IPS DF 6.9 (cell line): ENCODE data around the gene PCDHAC1.

Experiments
- DNase-seq: peaks from one replicate; pipeline ENCODE4 v3.0.0-alpha.2; 2013; ENCODE audit warnings: low read depth, low spot score
- H3K27ac ChIP-seq: one replicate; pipeline ENCODE4 v1.5.1; 2013; ENCODE audit warnings: low read length, control low read depth
- H3K27me3 ChIP-seq: 2 replicates; pipeline ENCODE4 v1.6.1; 2013; ENCODE audit warnings: mild to moderate bottlenecking, low read length; ENCODE audit not compliant: control insufficient read depth, insufficient read depth
- H3K36me3 ChIP-seq: 2 replicates; pipeline ENCODE4 v1.6.1; 2013; ENCODE audit warnings: low read length; ENCODE audit not compliant: control insufficient read depth, insufficient read depth
- H3K4me1 ChIP-seq: 2 replicates; pipeline ENCODE4 v1.6.1; 2013; ENCODE audit warnings: low read length; ENCODE audit not compliant: control insufficient read depth, insufficient read depth
- H3K4me3 ChIP-seq: 2 replicates; pipeline ENCODE4 v1.5.1; 2013; ENCODE audit warnings: mild to moderate bottlenecking, low read length
- H3K9me3 ChIP-seq: 2 replicates; pipeline ENCODE4 v1.6.1; 2013; ENCODE audit warnings: low read length, inconsistent platforms; ENCODE audit not compliant: control insufficient read depth, insufficient read depth
- WGBS: extraction: QIAGEN DNeasy Blood & Tissue Kit; methylation state at CpG from one replicate; pipeline ENCODE4 v1.1.7; 2013; ENCODE audit warnings: mixed read lengths, missing lambda C conversion rate; ENCODE audit not compliant: insufficient read length, insufficient coverage; 5-methylcytosine and 5-hydroxymethylcytosine counted together

The PCDHAC1 gene

GRCh38 chr5:140926443-140927227 lies 536 bp downstream of the PCDHAC1 start:
- H3K27me3 ChIP-seq = peaks cover 5% of the 10 kb centered on the region; the same call in 1 of the 2 replicates
- peak; percentile 78 for DNase-seq
- H3K36me3 ChIP-seq = no peaks in the 10 kb centered on the region
- H3K27ac ChIP-seq = no peak overlapping the region
- no CpG with 5 or more reads among the region's 74 CpGs for WGBS
- H3K4me3 ChIP-seq = peak overlapping the region; percentile 64; the same call in 1 of the 2 replicates
- H3K9me3 ChIP-seq = no peaks in the 10 kb centered on the region
- H3K4me1 ChIP-seq = peaks cover 8% of the 10 kb centered on the region

GRCh38 chr5:140927228-140927573 lies 1.1 kb downstream of the PCDHAC1 start:
- Histone ChIP-seq H3K4me1 (peaks cover 8% of the 10 kb centered on the region), H3K36me3 (no peaks in the 10 kb centered on the region), H3K27me3 (peaks cover 5% of the 10 kb centered on the region; the same call in 1 of the 2 replicates), H3K4me3 (peak overlapping the region; percentile 61; the same call in 1 of the 2 replicates), H3K27ac (no peak overlapping the region), H3K9me3 (no peaks in the 10 kb centered on the region)
- peak; percentile 25 for DNase-seq
- WGBS = no CpG with 5 or more reads among the region's 26 CpGs

- Histone ChIP-seq H3K27ac (no peak overlapping the region), H3K4me1 (no peaks in the 10 kb centered on the region)
These were observed 9.0 kb downstream of the PCDHAC1 start for GRCh38 chr5:140934964-140935606.

GRCh38 chr5:140946578-140946977 lies 20.5 kb downstream of the PCDHAC1 start:
- no peak for DNase-seq
- no peaks in the 10 kb centered on the region for H3K36me3 ChIP-seq
- no peak overlapping the region for H3K27ac ChIP-seq
- H3K27me3 ChIP-seq = no peaks in the 10 kb centered on the region
- H3K4me3 ChIP-seq = no peak overlapping the region
- H3K9me3 ChIP-seq = no peaks in the 10 kb centered on the region
- WGBS = no CpG with 5 or more reads among the region's 2 CpGs
- H3K4me1 ChIP-seq = no peaks in the 10 kb centered on the region

More at GRCh38 chr5:140934964-140935606, 9.0 kb downstream of the PCDHAC1 start:
- no peak for DNase-seq
- Histone ChIP-seq H3K36me3 (no peaks in the 10 kb centered on the region), H3K4me3 (no peak overlapping the region), H3K27me3 (no peaks in the 10 kb centered on the region), H3K9me3 (no peaks in the 10 kb centered on the region)
- WGBS = 100% methylated on average over 4 of the region's 4 CpGs

GRCh38 chr5:140951636-140952035 lies 25.5 kb downstream of the PCDHAC1 start:
- H3K27ac ChIP-seq = no peak overlapping the region
- no peak overlapping the region for H3K4me3 ChIP-seq
- H3K27me3 ChIP-seq = no peaks in the 10 kb centered on the region
- no peaks in the 10 kb centered on the region for H3K4me1 ChIP-seq
- H3K9me3 ChIP-seq = no peaks in the 10 kb centered on the region
- no CpG with 5 or more reads among the region's 6 CpGs for WGBS
- no peak for DNase-seq
- H3K36me3 ChIP-seq = no peaks in the 10 kb centered on the region

- Histone ChIP-seq H3K27me3 (no peaks in the 10 kb centered on the region), H3K9me3 (no peaks in the 10 kb centered on the region), H3K4me1 (no peaks in the 10 kb centered on the region), H3K27ac (no peak overlapping the region), H3K36me3 (no peaks in the 10 kb centered on the region), H3K4me3 (no peak overlapping the region)
- DNase-seq = no peak
- WGBS = no CpG with 5 or more reads among the region's 2 CpGs
These were observed 27.1 kb downstream of the PCDHAC1 start for GRCh38 chr5:140953234-140953633.

- WGBS = no CpG with 5 or more reads among the region's 1 CpG
- H3K27me3 ChIP-seq = peaks cover under 1% of the 10 kb centered on the region; the same call in 1 of the 2 replicates
- no peak overlapping the region for H3K4me3 ChIP-seq
- no peaks in the 10 kb centered on the region for H3K9me3 ChIP-seq
- no peak for DNase-seq
- no peaks in the 10 kb centered on the region for H3K36me3 ChIP-seq
- H3K4me1 ChIP-seq = peaks cover 1% of the 10 kb centered on the region; the same call in 1 of the 2 replicates
- H3K27ac ChIP-seq = no peak overlapping the region
These were observed 36.1 kb downstream of the PCDHAC1 start for GRCh38 chr5:140962190-140962589.

- no CpG with 5 or more reads among the region's 3 CpGs for WGBS
- H3K27me3 ChIP-seq = peaks cover 3% of the 10 kb centered on the region; the same call in 1 of the 2 replicates
These were observed 38.3 kb downstream of the PCDHAC1 start for GRCh38 chr5:140964356-140964755.

GRCh38 chr5:140965905-140966292 lies 39.8 kb downstream of the PCDHAC1 start:
- peaks cover 4% of the 10 kb centered on the region; the same call in 1 of the 2 replicates for H3K4me1 ChIP-seq
- no peak overlapping the region for H3K27ac ChIP-seq
- no peaks in the 10 kb centered on the region for H3K9me3 ChIP-seq
- peaks cover 3% of the 10 kb centered on the region; the same call in 1 of the 2 replicates for H3K27me3 ChIP-seq
- peak overlapping the region; percentile 64; the same call in 1 of the 2 replicates for H3K4me3 ChIP-seq
- no CpG with 5 or more reads among the region's 9 CpGs for WGBS
- DNase-seq = no peak
- H3K36me3 ChIP-seq = no peaks in the 10 kb centered on the region

More at GRCh38 chr5:140964356-140964755, 38.3 kb downstream of the PCDHAC1 start:
- H3K36me3 ChIP-seq = no peaks in the 10 kb centered on the region
- no peak overlapping the region for H3K27ac ChIP-seq
- no peak for DNase-seq
- H3K9me3 ChIP-seq = no peaks in the 10 kb centered on the region
- peaks cover 4% of the 10 kb centered on the region; the same call in 1 of the 2 replicates for H3K4me1 ChIP-seq
- no peak overlapping the region for H3K4me3 ChIP-seq

- Histone ChIP-seq H3K4me3 (peak within 1 kb of the TSS; percentile 64), H3K36me3 (no peaks in the 10 kb centered on the region), H3K4me1 (peaks cover 4% of the 10 kb centered on the region; the same call in 1 of the 2 replicates), H3K27ac (no peak within 1 kb of the TSS), H3K27me3 (peaks cover 3% of the 10 kb centered on the region; the same call in 1 of the 2 replicates), H3K9me3 (no peaks in the 10 kb centered on the region)
- no CpG with 5 or more reads among the region's 80 CpGs for WGBS
- DNase-seq = peak; percentile 54
These were observed 40.5 kb downstream of the PCDHAC1 start, which contains the start of gene PCDHAC2 for GRCh38 chr5:140966293-140967225. PCDHAC2 (plus strand) TSS chr5:140966476; CDS start chr5:140966767, 291 bp downstream.
